ENCODE data around the gene MDGA2. TPM values are rescaled to one million over a fixed set of nuclear protein-coding genes. Genes with fewer than 3 reads are reported as not detected.

The MDGA2 gene
- total and polyA plus RNA-seq, 7 experiments from 2014 or later: not detected

GRCh38 chr14:47332106-47332505 lies 343.3 kb downstream of the MDGA2 start:
- Mint-ChIP-seq H3K36me3 (no peaks in the 10 kb centered on the region), H3K27me3 (peaks cover 0 to 4% (median 0%) of the 10 kb centered on the region in 5 donors), H3K4me1 (no peaks in the 10 kb centered on the region), H3K9me3 (peaks cover 0 to 8% (median 0%) of the 10 kb centered on the region in 11 donors), H3K4me3 (no peak overlapping the region), H3K27ac (no peak overlapping the region)
- ChIA-PET CTCF (no interaction called here), POLR2A (no interaction called here)
- no peaks in the 10 kb centered on the region for H3K4me1 ChIP-seq (ENCODE audit: control insufficient read depth in 2 of 2, insufficient read depth in 2 of 2, low read length in 2 of 2)
- H3K4me3 ChIP-seq (ENCODE audit: low read length): no peak overlapping the region
- intact Hi-C loops (cut with micrococcal nuclease): no loop called here
- H3K27ac ChIP-seq (ENCODE audit: low read depth, low read length): no peak overlapping the region
- H3K36me3 ChIP-seq (ENCODE audit: control insufficient read depth in 2 of 3, insufficient read depth in 3 of 3, low read length in 3 of 3): no peaks in the 10 kb centered on the region
- no peaks in the 10 kb centered on the region for H3K27me3 ChIP-seq (ENCODE audit: control insufficient read depth in 2 of 2, insufficient read depth in 2 of 2, low read length in 2 of 2)
- DNase-seq (no peak), ATAC-seq (no peak)
- no peaks in the 10 kb centered on the region for H3K9me3 ChIP-seq (ENCODE audit: control insufficient read depth in 2 of 3, low read length in 3 of 3)

- no peaks in the 10 kb centered on the region for H3K27me3 Mint-ChIP-seq
- Histone ChIP-seq H3K4me3 (ENCODE audit: low read length) (no peak overlapping the region), H3K4me1 (ENCODE audit: control insufficient read depth in 2 of 2, insufficient read depth in 2 of 2, low read length in 2 of 2) (no peaks in the 10 kb centered on the region), H3K27me3 (ENCODE audit: control insufficient read depth in 2 of 2, insufficient read depth in 2 of 2, low read length in 2 of 2) (no peaks in the 10 kb centered on the region), H3K36me3 (ENCODE audit: control insufficient read depth in 2 of 3, insufficient read depth in 3 of 3, low read length in 3 of 3) (no peaks in the 10 kb centered on the region), H3K9me3 (ENCODE audit: control insufficient read depth in 2 of 3, low read length in 3 of 3) (no peaks in the 10 kb centered on the region), H3K27ac (ENCODE audit: low read depth, low read length) (no peak overlapping the region)
- H3K4me1 Mint-ChIP-seq: no peaks in the 10 kb centered on the region
- no peak overlapping the region for H3K27ac Mint-ChIP-seq
- ChIA-PET POLR2A (no interaction called here), CTCF (no interaction called here)
- intact Hi-C loops (cut with micrococcal nuclease): no loop called here
- ATAC-seq (no peak), DNase-seq (no peak)
- H3K9me3 Mint-ChIP-seq: peaks cover 0 to 6% (median 0%) of the 10 kb centered on the region in 11 donors
- H3K4me3 Mint-ChIP-seq: no peak overlapping the region
- H3K36me3 Mint-ChIP-seq: no peaks in the 10 kb centered on the region
Observed at GRCh38 chr14:47328376-47328775, 347.0 kb downstream of the MDGA2 start.

- Histone ChIP-seq H3K27me3 (ENCODE audit: control insufficient read depth in 2 of 2, insufficient read depth in 2 of 2, low read length in 2 of 2) (no peaks in the 10 kb centered on the region), H3K4me1 (ENCODE audit: control insufficient read depth in 2 of 2, insufficient read depth in 2 of 2, low read length in 2 of 2) (no peaks in the 10 kb centered on the region), H3K9me3 (ENCODE audit: control insufficient read depth in 2 of 3, low read length in 3 of 3) (no peaks in the 10 kb centered on the region), H3K4me3 (ENCODE audit: low read length) (no peak overlapping the region), H3K36me3 (ENCODE audit: control insufficient read depth in 2 of 3, insufficient read depth in 3 of 3, low read length in 3 of 3) (no peaks in the 10 kb centered on the region), H3K27ac (ENCODE audit: low read depth, low read length) (no peak overlapping the region)
- intact Hi-C loops (cut with micrococcal nuclease): no loop called here
- H3K4me1 Mint-ChIP-seq: no peaks in the 10 kb centered on the region
- ATAC-seq: no peak
- no peak for DNase-seq
- no peak overlapping the region for H3K4me3 Mint-ChIP-seq
- H3K27me3 Mint-ChIP-seq: no peaks in the 10 kb centered on the region
- no peaks in the 10 kb centered on the region for H3K36me3 Mint-ChIP-seq
- H3K27ac Mint-ChIP-seq: no peak overlapping the region
- peaks cover 0 to 6% (median 0%) of the 10 kb centered on the region in 11 donors for H3K9me3 Mint-ChIP-seq
- ChIA-PET POLR2A (no interaction called here), CTCF (no interaction called here)
Observed at GRCh38 chr14:47327336-47327735, 348.1 kb downstream of the MDGA2 start.

GRCh38 chr14:47322751-47323150 lies 352.7 kb downstream of the MDGA2 start:
- no peaks in the 10 kb centered on the region for H3K4me1 Mint-ChIP-seq
- H3K27ac Mint-ChIP-seq: no peak overlapping the region
- Histone ChIP-seq H3K27ac (ENCODE audit: low read depth, low read length) (no peak overlapping the region), H3K4me1 (ENCODE audit: control insufficient read depth in 2 of 2, insufficient read depth in 2 of 2, low read length in 2 of 2) (no peaks in the 10 kb centered on the region), H3K27me3 (ENCODE audit: control insufficient read depth in 2 of 2, insufficient read depth in 2 of 2, low read length in 2 of 2) (no peaks in the 10 kb centered on the region), H3K9me3 (ENCODE audit: control insufficient read depth in 2 of 3, low read length in 3 of 3) (no peaks in the 10 kb centered on the region), H3K4me3 (ENCODE audit: low read length) (no peak overlapping the region), H3K36me3 (ENCODE audit: control insufficient read depth in 2 of 3, insufficient read depth in 3 of 3, low read length in 3 of 3) (no peaks in the 10 kb centered on the region)
- H3K9me3 Mint-ChIP-seq: peaks cover 0 to 17% (median 1%) of the 10 kb centered on the region in 11 donors
- no peak for DNase-seq
- intact Hi-C loops (cut with micrococcal nuclease): no loop called here
- CTCF ChIA-PET: no interaction called here
- no peak overlapping the region for H3K4me3 Mint-ChIP-seq
- ATAC-seq: no peak
- POLR2A ChIA-PET: no interaction called here
- no peaks in the 10 kb centered on the region for H3K27me3 Mint-ChIP-seq
- H3K36me3 Mint-ChIP-seq: no peaks in the 10 kb centered on the region

GRCh38 chr14:47302121-47302520 lies 373.3 kb downstream of the MDGA2 start:
- Mint-ChIP-seq H3K27ac (no peak overlapping the region), H3K27me3 (no peaks in the 10 kb centered on the region), H3K9me3 (peaks cover 0 to 15% (median 0%) of the 10 kb centered on the region in 11 donors), H3K36me3 (no peaks in the 10 kb centered on the region), H3K4me1 (no peaks in the 10 kb centered on the region), H3K4me3 (no peak overlapping the region)
- CTCF ChIA-PET: no interaction called here
- Histone ChIP-seq H3K9me3 (ENCODE audit: control insufficient read depth in 2 of 3, low read length in 3 of 3) (no peaks in the 10 kb centered on the region), H3K36me3 (ENCODE audit: control insufficient read depth in 2 of 3, insufficient read depth in 3 of 3, low read length in 3 of 3) (no peaks in the 10 kb centered on the region), H3K4me1 (ENCODE audit: control insufficient read depth in 2 of 2, insufficient read depth in 2 of 2, low read length in 2 of 2) (no peaks in the 10 kb centered on the region), H3K4me3 (ENCODE audit: low read length) (no peak overlapping the region), H3K27me3 (ENCODE audit: control insufficient read depth in 2 of 2, insufficient read depth in 2 of 2, low read length in 2 of 2) (no peaks in the 10 kb centered on the region), H3K27ac (ENCODE audit: low read depth, low read length) (no peak overlapping the region)
- POLR2A ChIA-PET: no interaction called here
- intact Hi-C loops (cut with micrococcal nuclease): no loop called here
- DNase-seq: no peak
- ATAC-seq: no peak

GRCh38 chr14:47300796-47301195 lies 374.6 kb downstream of the MDGA2 start:
- H3K27ac ChIP-seq (ENCODE audit: low read depth, low read length): no peak overlapping the region
- H3K36me3 ChIP-seq (ENCODE audit: control insufficient read depth in 2 of 3, insufficient read depth in 3 of 3, low read length in 3 of 3): no peaks in the 10 kb centered on the region
- H3K4me3 ChIP-seq (ENCODE audit: low read length): no peak overlapping the region
- H3K27me3 ChIP-seq (ENCODE audit: control insufficient read depth in 2 of 2, insufficient read depth in 2 of 2, low read length in 2 of 2): no peaks in the 10 kb centered on the region
- H3K9me3 ChIP-seq (ENCODE audit: control insufficient read depth in 2 of 3, low read length in 3 of 3): no peaks in the 10 kb centered on the region
- POLR2A ChIA-PET: no interaction called here
- CTCF ChIA-PET: no interaction called here
- intact Hi-C loops (cut with micrococcal nuclease): no loop called here
- DNase-seq (no peak), ATAC-seq (no peak)
- no peaks in the 10 kb centered on the region for H3K4me1 ChIP-seq (ENCODE audit: control insufficient read depth in 2 of 2, insufficient read depth in 2 of 2, low read length in 2 of 2)
- no peak overlapping the region for H3K27ac Mint-ChIP-seq
- H3K4me1 Mint-ChIP-seq: no peaks in the 10 kb centered on the region
- no peak overlapping the region for H3K4me3 Mint-ChIP-seq
- H3K9me3 Mint-ChIP-seq: peaks cover 0 to 10% (median 3%) of the 10 kb centered on the region in 11 donors
- peaks cover 0 to 1% (median 0%) of the 10 kb centered on the region in 5 donors for H3K36me3 Mint-ChIP-seq
- no peaks in the 10 kb centered on the region for H3K27me3 Mint-ChIP-seq

- Histone ChIP-seq H3K4me3 (ENCODE audit: low read length) (no peak overlapping the region), H3K27ac (ENCODE audit: low read depth, low read length) (no peak overlapping the region), H3K9me3 (ENCODE audit: control insufficient read depth in 2 of 3, low read length in 3 of 3) (no peaks in the 10 kb centered on the region), H3K4me1 (ENCODE audit: control insufficient read depth in 2 of 2, insufficient read depth in 2 of 2, low read length in 2 of 2) (no peaks in the 10 kb centered on the region), H3K36me3 (ENCODE audit: control insufficient read depth in 2 of 3, insufficient read depth in 3 of 3, low read length in 3 of 3) (no peaks in the 10 kb centered on the region), H3K27me3 (ENCODE audit: control insufficient read depth in 2 of 2, insufficient read depth in 2 of 2, low read length in 2 of 2) (no peaks in the 10 kb centered on the region)
- intact Hi-C loops (cut with micrococcal nuclease): no loop called here
- Mint-ChIP-seq H3K27ac (no peak overlapping the region), H3K4me3 (no peak overlapping the region), H3K27me3 (no peaks in the 10 kb centered on the region), H3K4me1 (no peaks in the 10 kb centered on the region), H3K36me3 (peaks cover 0 to 1% (median 0%) of the 10 kb centered on the region in 5 donors), H3K9me3 (peaks cover 0 to 6% (median 2%) of the 10 kb centered on the region in 11 donors)
- POLR2A ChIA-PET: no interaction called here
- CTCF ChIA-PET: no interaction called here
- ATAC-seq (no peak), DNase-seq (no peak)
Observed at GRCh38 chr14:47297374-47297773, 378.0 kb downstream of the MDGA2 start.
